Measurements from ENCODE around the gene F8.
A peak's percentile ranks its signal among the peaks of the same experiment; 100 is the strongest.

The F8 gene

DNA sequence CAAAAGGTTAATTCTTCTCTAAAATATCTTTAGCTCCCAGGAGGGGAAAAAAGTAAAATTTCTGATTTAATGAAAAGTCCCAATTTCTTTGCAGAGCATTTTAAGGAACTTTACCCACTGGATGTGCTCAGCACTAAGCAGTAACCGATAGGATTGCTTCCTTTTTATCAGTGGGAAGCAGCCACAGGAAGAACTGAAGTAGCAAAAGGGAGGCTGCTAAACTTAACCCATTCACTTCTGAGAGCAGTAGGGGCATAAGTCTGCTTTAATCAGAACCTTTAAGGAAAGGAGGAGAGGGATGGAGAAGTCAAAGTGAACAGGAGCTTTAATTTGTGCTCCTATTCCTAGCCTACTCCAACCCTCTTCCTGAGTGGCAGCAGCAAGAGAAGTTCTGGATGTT, at the start of gene F8:
TSS of gene F8 (minus strand) at position 139 of the 400 bp plus-strand sequence. CDS start 171 bp downstream, outside the sequence.
- DNase-seq: no peak

DNA sequence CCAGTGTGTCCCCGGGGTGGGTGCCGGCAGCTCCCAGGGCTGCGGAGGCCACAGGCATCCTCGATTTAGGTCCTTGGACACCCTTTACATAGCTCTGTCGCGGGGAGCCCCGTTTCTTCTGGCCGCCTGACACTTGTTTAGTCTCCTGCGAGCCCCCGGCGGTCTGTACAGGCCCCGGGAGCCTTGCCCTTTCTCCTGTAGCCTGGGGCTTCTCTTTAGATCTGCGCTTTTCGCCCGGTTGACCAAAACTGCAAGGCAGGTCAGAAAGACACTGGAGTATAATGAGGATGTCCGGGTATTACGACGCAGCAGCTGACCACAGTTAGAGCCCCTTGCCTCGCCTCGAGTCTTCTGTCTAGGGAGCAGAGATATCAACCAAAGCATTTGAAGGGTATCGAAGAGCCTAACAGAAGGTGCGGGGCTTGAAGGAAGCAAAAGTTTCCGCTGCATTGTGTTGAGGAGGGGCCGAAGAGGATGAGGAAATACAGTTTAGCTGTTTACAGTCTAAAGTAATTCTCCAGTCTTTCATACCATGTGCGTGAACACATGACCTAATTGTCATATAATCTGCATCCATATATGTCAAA, 49.3 kb upstream of the F8 start:
- DNase-seq: no peak

DNA sequence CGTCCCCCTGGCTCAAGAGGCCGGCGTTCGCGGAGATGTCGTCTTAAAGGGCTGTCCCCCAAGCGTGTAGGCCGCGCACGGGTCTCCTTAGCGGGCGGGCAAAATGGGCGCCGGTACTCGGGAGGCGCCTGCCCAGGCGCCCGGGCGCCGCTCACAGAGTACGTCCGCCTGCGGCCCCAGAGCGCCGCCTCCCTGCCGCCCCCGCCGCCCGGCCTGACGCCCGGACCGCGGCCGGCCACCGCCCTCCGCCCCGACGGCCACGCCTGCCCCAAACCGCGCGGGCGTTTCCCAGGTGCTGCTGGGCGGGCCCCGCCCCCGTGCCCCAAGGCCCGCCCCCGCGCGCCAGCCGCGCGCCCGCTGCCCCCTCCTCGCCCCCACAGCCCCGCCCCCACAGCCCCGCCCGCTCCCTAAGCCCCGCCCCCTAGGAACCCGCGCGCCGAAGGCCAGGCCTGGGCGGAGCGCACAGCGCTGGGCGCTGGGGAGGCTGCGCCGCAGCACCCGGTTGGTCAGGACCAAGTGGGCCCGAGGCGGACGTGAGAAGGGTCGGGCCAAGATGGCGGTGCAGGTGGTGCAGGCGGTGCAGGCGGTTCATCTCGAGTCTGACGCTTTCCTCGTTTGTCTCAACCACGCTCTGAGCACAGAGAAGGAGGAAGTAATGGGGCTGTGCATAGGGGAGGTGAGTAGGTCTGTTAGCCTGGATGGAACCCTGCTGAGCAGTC, 48.6 kb upstream of the F8 start, which contains the start of the genes BRCC3, CMC4 and MTCP1:
TSS of gene BRCC3 (plus strand) at position 534 of the 719 bp plus-strand sequence. CDS start at position 554, 20 bp downstream.
TSS of gene CMC4 (minus strand) at position 162 of the 719 bp plus-strand sequence. CDS start 7,113 bp downstream, outside the sequence.
TSS of gene MTCP1 (minus strand) at position 162 of the 719 bp plus-strand sequence. CDS start 5,126 bp downstream, outside the sequence.
- peak; percentile 69 for DNase-seq

DNA sequence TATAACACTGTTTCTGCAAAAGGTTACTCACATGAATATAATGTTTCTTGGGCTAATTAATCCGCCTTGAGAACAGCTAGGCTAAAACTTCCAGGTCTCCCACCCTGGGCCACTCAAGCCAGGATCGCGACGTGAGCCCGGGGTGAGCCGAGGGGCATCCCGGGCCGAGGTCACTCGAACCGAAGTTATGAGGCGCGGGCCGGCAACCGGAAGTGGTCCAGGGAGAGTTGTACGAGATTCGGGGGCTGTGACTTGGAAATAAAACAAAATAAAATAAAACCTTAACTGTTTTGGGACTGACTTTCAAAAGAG, 48.1 kb upstream of the F8 start:
- peak; percentile 11 for DNase-seq

DNA sequence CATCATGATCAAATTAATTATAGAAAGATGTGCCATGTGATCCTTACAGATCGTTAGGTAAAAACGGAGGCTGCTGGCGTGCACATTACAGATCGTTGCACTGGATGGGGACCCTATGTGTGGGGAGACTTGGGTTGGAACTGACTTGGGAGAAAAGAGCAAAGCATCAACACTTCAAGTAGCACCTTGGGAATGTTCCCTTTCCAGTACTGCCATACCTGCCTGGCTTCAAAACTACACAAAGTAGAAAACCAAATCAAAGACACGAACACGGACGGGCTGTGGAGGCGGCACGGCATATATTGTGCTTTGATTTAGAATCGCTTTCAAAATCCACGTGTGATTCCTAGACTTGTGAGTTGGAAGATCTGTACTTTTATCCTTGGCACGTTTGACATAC, 47.5 kb upstream of the F8 start:
- DNase-seq: no peak

DNA sequence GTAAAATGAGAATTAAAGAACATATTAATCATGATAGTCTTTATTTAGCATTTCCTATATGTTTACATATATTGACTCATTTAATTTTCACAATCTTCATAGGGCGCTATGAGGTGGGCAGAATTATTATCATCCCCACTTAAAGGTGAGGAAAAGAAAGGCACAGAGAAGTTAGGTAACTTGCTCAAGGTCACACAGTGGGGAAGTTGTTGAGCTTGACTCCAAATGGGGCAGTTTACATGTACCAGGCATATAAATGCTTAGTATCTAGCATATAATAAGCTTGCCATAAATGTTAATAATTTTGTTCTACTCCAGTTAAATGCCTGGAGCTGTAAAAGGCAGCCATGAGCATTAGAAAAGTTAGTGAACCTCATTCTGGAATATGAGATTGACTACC, 46.9 kb upstream of the F8 start:
- no peak for DNase-seq

DNA sequence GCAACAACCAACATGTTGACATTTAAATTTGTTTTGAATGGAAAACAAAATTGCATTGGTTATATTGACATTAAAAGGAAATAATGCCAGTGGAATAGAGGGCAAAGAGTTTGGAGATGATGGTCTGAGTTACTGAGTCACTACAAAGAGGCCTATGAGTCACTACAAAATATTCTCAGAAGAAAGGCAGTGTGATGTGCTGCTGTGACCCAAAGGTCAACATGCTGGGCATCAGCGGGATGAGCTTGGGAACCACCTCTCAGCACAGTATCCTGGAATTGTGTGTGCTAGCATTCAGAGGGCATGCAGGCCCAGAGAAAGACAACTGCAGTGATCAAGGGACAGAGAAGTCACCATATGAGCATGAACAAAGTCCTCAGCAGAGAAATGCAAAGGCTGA, 45.6 kb upstream of the F8 start:
- DNase-seq: no peak

DNA sequence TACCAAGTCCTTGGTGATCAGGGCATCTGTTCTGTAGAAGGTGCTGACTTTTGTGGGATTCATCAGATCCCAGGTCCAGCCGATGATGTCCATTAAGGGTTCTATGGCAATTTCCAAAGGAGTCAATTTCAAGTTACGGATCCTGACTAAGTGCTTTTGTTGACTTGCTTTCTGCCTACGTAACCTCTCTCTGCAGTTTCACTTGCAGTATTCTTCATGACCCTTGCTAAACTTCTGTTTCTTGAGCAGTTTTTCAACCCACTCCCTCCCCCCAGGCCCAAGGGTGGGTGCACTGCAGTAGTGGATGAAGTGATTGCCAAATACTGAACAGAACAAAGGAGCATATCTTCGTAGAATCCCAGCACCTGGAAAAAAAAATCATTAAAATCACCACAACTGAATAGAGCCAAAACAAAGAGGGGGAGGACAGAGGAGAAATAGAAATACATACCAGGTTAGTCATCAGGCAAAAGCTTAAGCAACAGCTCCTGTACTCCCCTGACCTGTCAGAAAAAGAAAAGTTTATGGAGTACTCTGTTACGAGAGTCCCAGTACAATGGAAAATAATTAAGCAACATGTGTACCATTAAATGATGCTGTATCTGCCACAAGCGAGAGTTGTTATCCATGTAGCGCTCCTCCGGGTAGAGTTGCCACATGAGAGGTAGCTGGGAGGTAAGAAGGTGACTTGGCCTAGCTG, 42.7 kb upstream of the F8 start:
- DNase-seq: no peak

DNA sequence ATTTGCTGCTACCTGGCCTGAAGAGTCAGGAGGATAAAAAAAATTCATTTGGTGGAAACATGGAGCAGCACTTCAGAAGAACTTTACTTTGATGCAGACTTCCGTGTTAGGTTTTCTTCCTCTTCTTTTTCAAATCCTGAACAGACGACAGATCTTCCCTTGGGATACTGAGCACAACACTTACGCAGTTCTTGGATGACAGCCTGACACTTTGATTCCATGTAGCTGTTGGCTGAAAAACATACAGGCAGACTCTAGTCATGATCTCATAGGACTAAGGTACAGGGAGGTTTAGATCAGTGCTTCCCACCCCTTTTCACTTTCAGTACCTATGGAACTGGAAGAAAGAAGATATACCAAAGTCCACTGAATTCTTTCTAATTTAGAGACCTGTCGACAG, 39.2 kb upstream of the F8 start:
- DNase-seq: no peak

DNA sequence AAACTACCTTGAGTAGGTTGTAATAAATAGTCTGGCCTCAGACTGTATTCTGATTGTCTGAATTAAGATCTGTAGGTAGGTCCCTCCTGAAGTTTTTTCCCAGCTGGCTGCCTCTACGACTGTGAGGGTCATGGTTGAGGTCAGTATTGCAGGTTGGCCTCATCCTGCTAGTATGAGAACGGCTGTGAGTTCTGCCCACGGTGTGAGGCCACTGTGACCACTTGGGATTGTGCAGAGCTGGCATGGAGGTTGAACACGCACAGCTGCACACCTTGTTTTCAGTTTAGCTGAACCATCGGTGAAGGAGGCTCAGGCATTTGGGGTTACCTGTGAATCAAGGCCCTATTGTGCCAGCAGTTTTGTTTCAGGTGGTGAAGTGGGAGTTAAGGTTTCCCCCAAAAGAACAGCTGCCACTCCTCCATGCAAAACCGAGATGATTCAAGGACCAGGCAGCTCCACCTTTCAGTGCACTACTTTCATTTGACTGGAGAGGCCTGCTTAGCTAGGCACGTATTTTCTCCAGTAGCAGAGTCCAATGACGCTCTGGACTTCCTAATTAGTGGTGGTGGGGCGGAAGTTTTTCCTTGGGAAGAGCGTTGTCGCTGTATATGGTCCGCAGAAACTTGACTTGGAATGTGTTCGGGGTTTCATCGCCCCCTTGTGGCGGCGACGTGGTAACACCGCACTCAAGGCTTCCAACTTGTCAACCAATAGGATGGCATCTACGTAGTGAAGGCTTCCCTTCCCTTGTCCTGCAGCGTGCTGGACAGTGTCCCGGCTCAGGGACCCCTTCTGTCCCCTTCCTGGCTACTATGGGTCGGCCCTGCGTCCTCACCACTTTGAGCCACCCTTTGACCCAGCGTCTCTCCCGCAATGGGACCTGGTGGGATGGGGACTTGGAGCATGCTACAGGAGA, 34.6 kb upstream of the F8 start:
- peak; percentile 37 for DNase-seq

DNA sequence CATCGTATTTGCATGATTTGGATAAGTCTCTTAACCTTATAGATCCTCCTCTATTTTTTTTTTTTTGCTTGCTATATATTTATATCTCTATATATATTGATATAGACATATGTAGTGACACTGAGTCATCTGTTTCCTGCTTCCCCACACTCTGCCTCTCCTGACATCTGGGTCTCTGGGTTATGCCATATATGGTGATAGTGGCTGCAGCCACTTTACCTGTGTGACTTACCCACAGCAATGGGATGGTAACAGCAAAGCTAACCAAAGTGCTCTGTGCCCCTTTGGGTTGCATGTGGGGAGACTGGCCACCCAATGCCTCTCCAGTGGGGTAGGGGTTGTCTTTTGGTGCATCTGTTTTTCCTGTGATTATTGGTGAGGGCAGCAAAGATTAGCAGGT, 33.9 kb upstream of the F8 start:
- no peak for DNase-seq

DNA sequence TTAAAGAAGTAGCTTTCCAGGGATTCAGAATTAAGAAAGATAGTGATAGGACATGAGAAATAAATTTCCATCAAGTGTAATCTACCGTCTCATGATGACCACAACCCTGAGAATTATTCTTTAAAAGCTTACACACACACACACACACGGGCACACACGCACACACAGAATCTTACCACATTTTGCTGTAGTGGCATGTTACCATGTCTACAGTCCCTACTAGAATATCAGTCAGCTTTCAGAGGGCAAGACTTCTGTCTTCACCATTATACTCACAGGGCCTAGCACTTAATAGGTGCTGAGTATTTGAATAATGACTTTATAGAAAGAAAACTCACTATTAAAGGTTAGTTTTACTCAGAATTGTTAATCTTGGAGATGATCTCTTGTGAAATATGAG, 33.0 kb upstream of the F8 start:
- no peak for DNase-seq

DNA sequence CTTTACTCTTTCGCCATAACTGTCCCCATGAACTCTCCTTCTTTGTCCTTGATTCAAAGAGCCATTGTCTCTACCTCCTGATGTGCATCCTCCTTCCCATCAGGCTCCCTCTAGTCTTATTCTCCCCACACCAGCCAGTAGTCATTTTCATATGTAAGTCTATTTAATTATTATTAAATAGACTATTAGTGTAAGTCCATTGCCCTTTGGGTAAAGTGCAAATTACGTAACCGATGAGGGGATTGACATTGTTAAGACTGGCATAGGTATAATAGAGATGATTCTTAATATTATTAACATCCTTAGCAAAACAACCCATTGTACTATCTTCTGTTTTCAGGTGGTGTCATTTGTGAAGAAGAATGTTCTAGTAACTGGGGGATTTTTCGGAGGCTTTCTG, 31.7 kb upstream of the F8 start:
- DNase-seq: no peak

DNA sequence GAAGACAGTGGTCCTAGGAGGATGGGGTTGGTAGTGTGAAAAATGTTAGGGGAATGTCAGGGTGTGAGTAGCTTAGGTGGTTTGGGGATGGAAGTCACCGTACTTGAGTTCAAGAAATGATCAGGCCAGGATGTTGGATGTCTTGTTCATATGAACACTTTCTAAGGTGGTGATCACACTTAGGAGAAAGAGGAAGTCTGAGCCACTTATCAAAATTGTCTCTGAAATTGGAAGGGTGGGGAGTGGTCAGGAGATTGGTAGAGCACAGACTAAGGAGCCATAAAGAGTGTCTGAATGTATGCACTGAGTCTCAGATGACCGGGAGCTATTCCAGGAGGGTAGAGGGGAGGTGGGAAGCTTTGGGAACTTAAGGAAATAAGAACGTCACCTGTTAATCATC, 31.1 kb upstream of the F8 start:
- DNase-seq: no peak

DNA sequence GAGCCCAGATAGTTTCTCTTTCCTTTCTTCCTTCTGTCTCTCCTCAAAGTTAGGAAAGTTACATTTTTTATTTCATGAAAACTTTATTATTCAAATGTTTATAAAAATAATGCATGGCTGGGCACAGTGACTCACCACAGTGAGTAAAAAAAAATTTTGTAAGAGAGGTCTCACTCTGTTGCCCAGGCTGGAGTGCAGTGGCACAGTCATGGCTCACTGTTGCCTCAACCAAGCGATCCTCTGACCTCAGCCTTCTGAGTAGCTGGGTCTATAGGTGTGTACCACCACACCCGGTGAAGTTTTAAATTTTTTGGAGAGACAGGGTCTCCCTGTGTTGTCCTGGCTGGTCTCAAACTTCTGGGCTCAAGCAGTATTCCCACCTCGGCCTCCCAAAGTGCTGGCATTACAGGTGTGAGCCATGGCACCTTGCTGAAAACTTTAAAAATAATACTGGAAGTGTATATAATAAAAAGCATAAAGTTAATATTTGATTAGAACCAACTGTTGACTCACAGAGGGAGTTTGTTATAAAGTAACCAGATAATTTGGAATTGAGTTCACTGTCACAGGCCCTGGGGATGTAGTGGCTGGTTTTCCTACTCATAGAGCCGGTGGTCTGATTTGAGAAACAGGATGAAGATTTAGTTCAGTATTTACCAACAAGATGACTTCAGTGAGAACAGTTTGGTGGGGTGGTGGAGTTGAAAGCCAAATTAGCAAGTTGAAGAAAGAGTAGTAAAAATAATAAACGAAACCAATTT, 30.4 kb upstream of the F8 start:
- DNase-seq: no peak

DNA sequence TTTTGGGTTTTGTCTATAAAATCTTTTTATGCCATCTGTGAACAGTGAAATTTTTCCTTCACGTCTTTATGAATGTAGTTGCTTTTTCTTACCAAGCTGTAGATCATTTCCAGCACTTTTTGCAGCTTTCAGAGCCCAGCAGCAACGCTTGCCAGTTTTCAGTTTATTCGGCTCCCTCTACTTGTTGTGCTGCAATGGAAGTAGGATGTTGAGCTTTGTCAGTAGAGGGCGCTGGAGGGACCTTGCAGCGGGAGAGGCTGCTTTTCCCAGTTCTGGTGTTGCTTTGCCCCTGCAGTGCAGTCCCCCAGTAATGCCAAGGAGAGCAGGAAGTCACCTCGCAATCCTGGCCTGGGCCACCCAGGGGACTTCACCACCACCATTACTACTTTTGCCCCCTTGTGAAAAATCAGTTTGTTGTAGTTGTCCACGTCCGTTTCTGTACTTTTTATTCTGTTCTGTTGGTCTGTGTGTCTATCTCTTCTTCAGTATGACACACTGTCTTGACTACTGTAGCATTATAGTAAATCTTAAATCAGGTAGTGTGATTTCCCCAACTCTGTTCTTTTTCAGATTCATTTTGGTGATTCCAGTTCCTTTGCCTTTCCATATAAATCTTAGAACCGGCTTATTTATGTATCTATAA, 26.6 kb upstream of the F8 start:
- DNase-seq: peak; percentile 33

DNA sequence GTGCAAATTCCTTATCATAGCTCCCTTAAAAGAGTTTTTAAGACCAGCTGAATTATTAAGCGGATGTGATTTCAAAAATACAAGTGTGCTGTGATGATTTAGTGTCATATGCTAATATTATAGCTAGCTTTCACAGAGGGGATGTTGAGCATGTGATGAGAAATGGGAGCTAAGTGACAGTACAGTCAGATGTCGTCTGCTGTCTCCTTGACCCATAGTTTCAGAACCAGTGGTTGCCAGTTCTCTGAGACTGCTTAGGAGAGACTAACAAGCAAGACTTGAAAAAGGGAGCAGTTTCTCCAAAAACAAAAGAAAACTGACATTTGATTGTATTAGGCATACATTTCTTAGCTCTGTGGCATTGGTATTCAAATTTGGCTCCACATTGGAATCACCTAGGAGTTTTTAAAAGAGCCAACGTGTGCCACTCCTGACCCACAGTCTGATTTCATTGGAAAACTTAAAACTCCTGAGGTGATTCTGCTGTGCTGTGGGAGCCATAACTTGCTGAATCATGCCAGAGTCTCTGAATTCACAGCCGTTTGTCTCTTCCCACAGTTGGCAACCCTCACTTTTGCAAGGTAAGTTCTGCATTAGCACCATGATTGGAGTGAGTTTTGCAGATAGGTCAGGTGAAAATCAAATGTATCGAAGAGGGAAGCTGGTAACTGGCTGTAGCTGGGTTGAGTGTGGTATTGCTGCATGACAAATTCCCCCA, 24.4 kb upstream of the F8 start:
- DNase-seq: no peak

DNA sequence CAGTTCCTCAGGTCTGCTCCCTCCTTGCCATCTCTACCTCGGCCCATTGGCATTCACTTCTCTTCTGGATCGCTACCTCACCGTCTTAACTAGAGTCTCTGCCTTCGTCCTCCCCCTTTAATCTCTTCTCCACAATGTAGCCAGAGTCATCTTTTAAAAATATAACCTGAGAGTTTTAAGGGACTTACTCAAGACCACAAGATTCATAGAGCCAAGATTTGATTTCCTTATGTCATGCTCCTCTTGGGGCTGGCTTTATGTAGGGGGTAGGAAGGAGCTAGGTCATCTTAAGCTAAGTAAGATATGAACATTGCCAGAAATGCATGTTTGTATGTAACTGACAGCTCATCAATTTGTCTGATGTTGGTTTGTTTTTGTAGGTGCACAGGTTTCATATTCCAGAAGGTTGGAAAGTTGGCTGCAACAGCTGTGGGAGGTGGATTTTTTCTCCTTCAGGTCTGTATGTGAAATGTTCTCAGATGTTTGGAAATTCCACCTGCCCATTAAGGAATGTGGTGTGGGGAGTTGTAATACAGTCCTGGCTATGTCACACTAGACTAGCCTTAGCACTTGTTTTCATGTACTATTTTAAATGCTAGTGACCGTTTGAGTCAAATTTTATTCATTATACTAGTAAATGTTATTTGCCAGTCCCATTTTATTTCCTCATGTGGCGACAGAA, 23.7 kb upstream of the F8 start:
- no peak for DNase-seq

DNA sequence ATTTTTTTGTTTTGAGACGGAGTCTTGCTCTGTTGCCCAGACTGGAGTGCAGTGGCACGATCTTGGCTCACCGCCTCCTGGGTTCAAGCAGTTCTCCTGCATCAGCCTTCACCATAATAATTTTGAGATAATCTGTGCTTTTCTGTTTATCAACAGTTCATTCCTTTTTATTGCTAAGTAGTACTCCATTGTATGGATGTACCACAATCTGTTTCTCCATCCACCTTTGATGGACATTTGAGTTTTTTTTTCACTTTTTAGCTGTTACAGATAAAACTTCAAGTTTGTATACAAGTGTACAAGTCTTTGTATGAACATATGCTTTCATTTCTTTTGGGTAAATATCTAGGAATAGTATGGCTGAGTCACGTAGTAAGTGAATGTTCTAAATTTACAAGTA, 13.2 kb upstream of the F8 start:
- DNase-seq: no peak

DNA sequence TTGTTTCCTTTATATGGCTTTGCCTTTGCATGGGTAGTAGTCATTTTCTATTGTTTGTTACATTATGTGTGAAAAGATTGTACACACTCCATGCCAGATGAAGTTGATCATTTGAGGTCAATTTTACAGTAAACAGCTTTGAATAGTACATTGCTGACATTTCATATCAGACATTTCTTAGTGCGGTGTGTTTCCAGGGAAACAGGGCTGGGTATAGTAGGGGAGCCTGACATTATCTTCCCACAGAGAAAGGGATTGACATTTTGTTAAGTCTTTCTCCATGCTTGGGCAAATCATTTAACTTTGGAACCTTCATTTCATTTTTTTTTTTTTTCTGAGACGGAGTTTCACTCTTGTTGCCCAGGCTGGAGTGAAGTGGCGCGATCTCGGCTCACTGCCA, 9.1 kb upstream of the F8 start:
- no peak for DNase-seq

Measured in activated naive CD4-positive, alpha-beta T cell treated with anti-CD3 and anti-CD28 coated beads, Interleukin-2, amount 50 U/mL, for 16 hours (primary cell).